Measurements from ENCODE around the gene MYCT1.
A peak's percentile ranks its signal among the peaks of the same experiment; 100 is the strongest.

MYCT1 gene

DNA sequence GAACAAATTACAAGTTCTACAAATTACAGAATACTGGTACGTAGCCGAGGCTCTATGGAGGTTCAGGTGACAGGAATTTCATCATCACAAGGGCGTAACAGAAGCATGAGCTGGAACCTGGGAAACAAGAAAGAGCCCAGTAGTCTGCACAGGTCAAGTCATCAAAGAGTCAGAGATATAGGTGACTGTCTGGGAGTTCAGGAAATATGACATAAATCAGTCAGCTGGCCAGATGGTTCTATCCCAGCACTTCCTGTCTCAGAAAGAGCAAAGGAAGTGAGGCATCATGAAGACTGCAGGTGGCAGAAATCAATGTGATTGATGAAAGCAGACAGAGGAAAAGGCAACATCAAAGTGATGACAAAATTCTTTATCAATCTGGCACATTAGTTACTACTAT, 23.3 kb downstream of the MYCT1 start:
- H3K4me3 ChIP-seq (ENCODE audit: low read length), result no peak overlapping the region
- TF ChIP-seq, protein P1, sequence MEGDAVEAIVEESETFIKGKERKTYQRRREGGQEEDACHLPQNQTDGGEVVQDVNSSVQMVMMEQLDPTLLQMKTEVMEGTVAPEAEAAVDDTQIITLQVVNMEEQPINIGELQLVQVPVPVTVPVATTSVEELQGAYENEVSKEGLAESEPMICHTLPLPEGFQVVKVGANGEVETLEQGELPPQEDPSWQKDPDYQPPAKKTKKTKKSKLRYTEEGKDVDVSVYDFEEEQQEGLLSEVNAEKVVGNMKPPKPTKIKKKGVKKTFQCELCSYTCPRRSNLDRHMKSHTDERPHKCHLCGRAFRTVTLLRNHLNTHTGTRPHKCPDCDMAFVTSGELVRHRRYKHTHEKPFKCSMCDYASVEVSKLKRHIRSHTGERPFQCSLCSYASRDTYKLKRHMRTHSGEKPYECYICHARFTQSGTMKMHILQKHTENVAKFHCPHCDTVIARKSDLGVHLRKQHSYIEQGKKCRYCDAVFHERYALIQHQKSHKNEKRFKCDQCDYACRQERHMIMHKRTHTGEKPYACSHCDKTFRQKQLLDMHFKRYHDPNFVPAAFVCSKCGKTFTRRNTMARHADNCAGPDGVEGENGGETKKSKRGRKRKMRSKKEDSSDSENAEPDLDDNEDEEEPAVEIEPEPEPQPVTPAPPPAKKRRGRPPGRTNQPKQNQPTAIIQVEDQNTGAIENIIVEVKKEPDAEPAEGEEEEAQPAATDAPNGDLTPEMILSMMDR (conservative IDR thresholded peaks at IDR 0.05; ENCODE audit: low read length), result no peak
- DNase-seq (ENCODE audit: low read depth), result no peak

DNA sequence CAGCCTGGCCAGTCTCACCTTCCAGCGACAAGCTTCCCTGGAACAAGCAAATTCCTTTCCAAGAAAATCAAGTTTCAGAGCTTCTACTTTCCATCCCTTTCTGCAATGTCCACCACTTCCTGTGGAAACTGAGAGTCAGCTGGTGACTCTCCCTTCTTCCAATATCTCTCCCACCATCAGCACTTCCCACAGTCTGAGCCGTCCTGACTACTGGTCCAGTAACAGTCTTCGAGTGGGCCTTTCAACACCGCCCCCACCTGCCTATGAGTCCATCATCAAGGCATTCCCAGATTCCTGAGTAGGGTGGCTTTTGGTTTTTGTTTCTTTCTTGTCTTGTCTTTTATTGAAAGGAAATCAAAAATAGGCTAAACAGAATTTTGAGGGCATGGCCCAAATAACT, 24.3 kb downstream of the MYCT1 start:
- no peak for DNase-seq (ENCODE audit: low read depth)
- TF ChIP-seq, protein P1 (conservative IDR thresholded peaks at IDR 0.05; ENCODE audit: low read length), result no peak
- no peak overlapping the region for H3K4me3 ChIP-seq (ENCODE audit: low read length)

GRCh38 chr6:152723398-152723797, 25.7 kb downstream of the MYCT1 start:
- TF ChIP-seq, protein P1 (conservative IDR thresholded peaks at IDR 0.05; ENCODE audit: low read length), result no peak

DNA sequence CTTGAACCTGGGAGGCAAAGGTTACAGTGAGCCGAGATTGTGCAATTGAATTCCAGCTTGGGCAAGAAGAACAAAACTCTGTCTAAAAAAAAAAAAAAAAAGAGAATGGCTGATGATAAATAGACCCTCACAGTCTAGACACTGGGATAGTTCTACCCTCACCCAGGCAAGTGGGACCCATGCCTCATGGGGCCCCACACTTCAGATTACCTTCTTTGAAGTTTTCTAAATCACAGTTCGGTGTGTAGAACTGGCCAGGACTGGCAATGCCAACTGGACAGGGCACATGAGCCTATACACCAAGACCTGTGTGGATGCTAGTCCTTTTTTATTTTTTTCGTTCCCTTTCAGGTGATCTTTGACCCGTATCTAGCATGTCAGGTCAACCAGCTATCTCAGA, 28.6 kb downstream of the MYCT1 start:
- DNase-seq (ENCODE audit: low read depth), result no peak
- TF ChIP-seq, protein P1 (conservative IDR thresholded peaks at IDR 0.05; ENCODE audit: low read length), result no peak
- H3K4me3 ChIP-seq (ENCODE audit: low read length), result no peak overlapping the region

More at GRCh38 chr6:152723398-152723797, 25.7 kb downstream of the MYCT1 start:
- DNase-seq (ENCODE audit: low read depth), result peak; percentile 86
- H3K4me3 ChIP-seq (ENCODE audit: low read length), result no peak overlapping the region

GRCh38 chr6:152727507-152727906, 29.8 kb downstream of the MYCT1 start:
- no peak for DNase-seq (ENCODE audit: low read depth)
- H3K4me3 ChIP-seq (ENCODE audit: low read length), result no peak overlapping the region
- TF ChIP-seq, protein P1 (conservative IDR thresholded peaks at IDR 0.05; ENCODE audit: low read length), result no peak

DNA sequence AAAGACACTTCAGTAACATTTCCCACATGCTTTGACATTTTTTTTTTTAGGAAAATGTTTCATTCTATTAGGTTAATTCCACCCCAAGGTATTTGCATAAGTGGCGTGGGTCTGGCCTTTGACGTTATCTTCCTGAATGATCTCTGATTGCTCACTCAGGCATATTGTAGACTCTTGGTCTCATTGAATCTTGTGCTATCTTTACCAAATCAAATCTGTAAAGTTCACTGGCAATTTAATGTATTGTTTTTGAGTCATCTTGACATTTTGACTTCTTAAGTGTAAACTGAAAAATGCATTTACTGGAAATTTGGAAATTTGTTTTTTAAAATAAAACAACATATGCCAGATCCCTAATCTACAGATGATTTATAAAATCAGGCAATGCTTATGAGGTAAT, 36.9 kb downstream of the MYCT1 start:
- no peak overlapping the region for H3K4me3 ChIP-seq (ENCODE audit: low read length)
- TF ChIP-seq, protein P1 (conservative IDR thresholded peaks at IDR 0.05; ENCODE audit: low read length), result no peak
- DNase-seq (ENCODE audit: low read depth), result no peak

- DNase-seq (ENCODE audit: low read depth), result no peak
- TF ChIP-seq, protein P1 (conservative IDR thresholded peaks at IDR 0.05; ENCODE audit: low read length), result no peak
- no peak overlapping the region for H3K4me3 ChIP-seq (ENCODE audit: low read length)
Observed at GRCh38 chr6:152736687-152737273, 39.1 kb downstream of the MYCT1 start.

Measured in AG10803 (cell line).